Breast epithelium (tissue), 4 donors: Measurements from ENCODE around the gene GALNTL6. TPM values are rescaled to one million over a fixed set of nuclear protein-coding genes. Genes with fewer than 3 reads are reported as not detected.
"Not testable (repeated sequence)": the region's sequence is repeated elsewhere in the genome, so short reads cannot be mapped to it uniquely, and the experiment has no call there.

ENCODE experiments used
- DNase-seq, 2 donors: peaks; one replicate each; pipeline ENCODE4 v3.0.0-alpha.2; 2019; ENCODE audit warnings: low spot score in 2 of 2
- H3K27ac ChIP-seq, 2 donors: fragments of 200-600 bp; sonication (generic) in 1 of 2; one replicate each; pipeline ENCODE4 v1.5.1; 2016 to 2019; ENCODE audit warnings: mild to moderate bottlenecking in 1 of 2
- H3K27me3 ChIP-seq, 2 donors: fragments of 200-600 bp; sonication (generic) in 1 of 2; one replicate each; pipeline versions ENCODE4 v1.5.1 to v1.6.0; 2017 to 2019; ENCODE audit warnings: control low read depth in 1 of 2, mild to moderate bottlenecking in 1 of 2
- H3K36me3 ChIP-seq: fragments of 200-600 bp; one replicate; pipeline ENCODE4 v1.5.1; 2019
- H3K4me1 ChIP-seq, 2 donors: fragments of 200-600 bp; sonication (generic); one replicate each; pipeline ENCODE4 v1.5.1; 2016 to 2019; ENCODE audit warnings: control low read depth in 1 of 2
- H3K4me3 ChIP-seq, 3 donors: fragments of 200-600 bp; sonication (generic); 1 replicate in 2 of 3; 2 replicates in 1 of 3; pipeline ENCODE4 v1.5.1; 2016 to 2019; ENCODE audit warnings: mild to moderate bottlenecking in 3 of 3, moderate library complexity in 2 of 3
- H3K9me3 ChIP-seq, 2 donors: fragments of 200-600 bp; sonication (generic) in 1 of 2; one replicate each; pipeline ENCODE4 v1.5.1; 2016 to 2019; ENCODE audit warnings: control low read depth in 1 of 2
- CTCF ChIP-seq, 3 donors: fragments of 450-650 bp; IDR thresholded peaks; one replicate each; pipeline ENCODE4 v1.5.1; 2016 to 2017; ENCODE audit warnings: antibody characterized with exemption in 3 of 3, mild to moderate bottlenecking in 3 of 3, moderate library complexity in 3 of 3
- POLR2A ChIP-seq: fragments of 450-650 bp; IDR thresholded peaks from one replicate; pipeline ENCODE4 v1.6.1; 2016; ENCODE audit warnings: antibody characterized with exemption, mild to moderate bottlenecking, moderate library complexity
- POLR2AphosphoS5 ChIP-seq, 3 donors: sonication (generic); formaldehyde crosslinking; IDR thresholded peaks; one replicate each; pipeline ENCODE4 v1.6.1; 2017; ENCODE audit warnings: antibody characterized with exemption in 3 of 3
- intact Hi-C: fragments of 100-400 bp; cut with DNase I; formaldehyde crosslinking; loops from one replicate; pipeline ENCODE4 v1.15.1; 2023; ENCODE audit warnings: low total_unique reads
- total RNA-seq, 3 donors: library from RNA; depleted of rRNA; stranded (reverse); fragments of >200 nt; gene quantifications; one replicate each; pipeline ENCODE4 v1.1.0, GENCODE V29; 2016

The GALNTL6 gene
- total RNA-seq, 3 donors from 2014 or later = 0.29 to 0.98 TPM; not detected in 1

- no peak for DNase-seq
- intact Hi-C loops = no loop called here
- Histone ChIP-seq H3K27me3 (no peaks in the 10 kb centered on the region), H3K9me3 (peaks cover 0 to 7% of the 10 kb centered on the region in 2 donors), H3K36me3 (no peaks in the 10 kb centered on the region), H3K4me1 (no peaks in the 10 kb centered on the region), H3K27ac (no peak overlapping the region), H3K4me3 (no peak overlapping the region)
- TF ChIP-seq CTCF (IDR thresholded peaks at IDR 0.05) (no peak), POLR2A (no peak), POLR2AphosphoS5 (IDR thresholded peaks at IDR 0.05) (no peak)
Observed at GRCh38 chr4:172900900-172901299, 1087.7 kb downstream of the GALNTL6 start.

- intact Hi-C loops, H3K4me1 ChIP-seq, H3K9me3 ChIP-seq, DNase-seq, H3K27me3 ChIP-seq, H3K27ac ChIP-seq, H3K4me3 ChIP-seq, H3K36me3 ChIP-seq: not testable (repeated sequence)
Observed at GRCh38 chr4:172912468-172912867, 1099.3 kb downstream of the GALNTL6 start.

GRCh38 chr4:172917403-172917802, 1104.2 kb downstream of the GALNTL6 start:
- DNase-seq, H3K27me3 ChIP-seq, H3K9me3 ChIP-seq, H3K4me1 ChIP-seq, H3K27ac ChIP-seq, intact Hi-C loops, H3K4me3 ChIP-seq, H3K36me3 ChIP-seq: not testable (repeated sequence)

GRCh38 chr4:172919269-172919668, 1106.1 kb downstream of the GALNTL6 start:
- H3K4me1 ChIP-seq = no peaks in the 10 kb centered on the region
- intact Hi-C loops = no loop called here

GRCh38 chr4:172927096-172927814, 1114.1 kb downstream of the GALNTL6 start:
- Histone ChIP-seq H3K9me3 (no peaks in the 10 kb centered on the region), H3K36me3 (no peaks in the 10 kb centered on the region), H3K27ac (no peak overlapping the region), H3K4me3 (no peak overlapping the region), H3K4me1 (no peaks in the 10 kb centered on the region), H3K27me3 (no peaks in the 10 kb centered on the region)
- intact Hi-C loops = loop anchor here (5.0 kb wide), 1 partner anchor 205 kb away; no protein-coding TSS in a partner anchor
- no peak for DNase-seq
- TF ChIP-seq POLR2AphosphoS5 (IDR thresholded peaks at IDR 0.05) (no peak), POLR2A (no peak), CTCF (IDR thresholded peaks at IDR 0.05) (no peak)

More at GRCh38 chr4:172919269-172919668, 1106.1 kb downstream of the GALNTL6 start:
- no peaks in the 10 kb centered on the region for H3K36me3 ChIP-seq
- H3K4me3 ChIP-seq = no peak overlapping the region
- H3K27me3 ChIP-seq = no peaks in the 10 kb centered on the region
- no peak overlapping the region for H3K27ac ChIP-seq
- peaks cover 0 to 8% of the 10 kb centered on the region in 2 donors for H3K9me3 ChIP-seq
- TF ChIP-seq CTCF (IDR thresholded peaks at IDR 0.05) (no peak), POLR2A (no peak), POLR2AphosphoS5 (IDR thresholded peaks at IDR 0.05) (no peak)
- no peak for DNase-seq

GRCh38 chr4:172928347-172928746, 1115.1 kb downstream of the GALNTL6 start:
- Histone ChIP-seq H3K36me3 (no peaks in the 10 kb centered on the region), H3K27me3 (no peaks in the 10 kb centered on the region), H3K4me1 (no peaks in the 10 kb centered on the region), H3K9me3 (no peaks in the 10 kb centered on the region), H3K4me3 (no peak overlapping the region), H3K27ac (no peak overlapping the region)
- no peak for DNase-seq
- intact Hi-C loops = loop anchor here (5.0 kb wide), 1 partner anchor 206 kb away; no protein-coding TSS in a partner anchor
- TF ChIP-seq POLR2AphosphoS5 (IDR thresholded peaks at IDR 0.05) (no peak), POLR2A (no peak), CTCF (IDR thresholded peaks at IDR 0.05) (no peak)
